K562 (cell line): ENCODE data around the gene R3HDM2. TPM values are rescaled to one million over a fixed set of nuclear protein-coding genes. Genes with fewer than 3 reads are reported as not detected.

Source experiments
- ATAC-seq: fragments of 200-7000 bp; cut with Tn5 transposase; 3 replicates; pipeline ENCODE4 v1.9.1; 2020; ENCODE audit warnings: moderate library complexity
- BruUV-seq: library from RNA; stranded (reverse); fragments of 400-500 nt; replicated peaks from 2 replicates; lab custom pipeline; 2021; lab: Mats Ljungman, UMichigan
- CTCF ChIA-PET: fragments of 300-600 bp; formaldehyde crosslinking; extraction: SDS; loops from one replicate; lab custom pipeline; 2021; ENCODE audit warnings: low intra/inter-chr PET ratio; lab: Yijun Ruan, JAX
- POLR2A ChIA-PET: fragments of 300-600, 350-650 bp; sonication (Branson Sonifier 250); formaldehyde crosslinking; extraction: SDS; loops from one replicate; lab custom pipeline; 2021; ENCODE audit warnings: antibody characterized with exemption, inconsistent platforms; lab: Yijun Ruan, JAX
- DNase-seq, 4 experiments: peaks; one replicate each; pipeline versions ENCODE4 v3.0.0 to v3.0.0-alpha.2; 2011 to 2018; ENCODE audit warnings: low spot score in 3 of 4, mixed read lengths in 3 of 4; ENCODE audit errors: extremely low read depth in 1 of 4
- FAIRE-seq: peaks from 2 replicates; lab custom pipeline; 2011; peaks lifted over from hg19 to GRCh38; lab: Jason Lieb, UNC
- H2AFZ ChIP-seq: 2 replicates; pipeline ENCODE4 v1.6.0; 2011; ENCODE audit warnings: low read depth, low read length, control low read depth, inconsistent platforms
- H3K27ac ChIP-seq: fragments of 200-600 bp; 3 replicates; pipeline ENCODE4 v1.8.0; 2011; ENCODE audit warnings: low read depth, mild to moderate bottlenecking, control low read depth, inconsistent platforms, low read length, moderate library complexity, mixed read lengths; ENCODE audit errors: extremely low read depth
- H3K27me3 ChIP-seq, 2 experiments: fragments of 300-600 bp in 1 of 2; 2 replicates in 1 of 2; 3 replicates in 1 of 2; pipeline versions ENCODE4 v1.6.0 to v1.8.0; 2011; ENCODE audit warnings: inconsistent platforms in 2 of 2, low read length in 2 of 2, mild to moderate bottlenecking in 1 of 2, mixed read lengths in 1 of 2, moderate library complexity in 1 of 2; ENCODE audit not compliant: control insufficient read depth in 2 of 2, insufficient read depth in 2 of 2
- H3K36me3 ChIP-seq: fragments of 300-600 bp; 3 replicates; pipeline ENCODE4 v1.8.0; 2011; ENCODE audit warnings: mild to moderate bottlenecking, low read length, inconsistent platforms; ENCODE audit not compliant: control insufficient read depth, insufficient read depth
- H3K4me1 ChIP-seq, 2 experiments: fragments of 200-600 bp in 1 of 2; replicated peaks in 1 of 2; 2 replicates in 1 of 2; 3 replicates in 1 of 2; pipeline versions ENCODE4 v1.5.1 to v1.8.0; 2011; ENCODE audit warnings: inconsistent platforms in 2 of 2, low read length in 2 of 2, mild to moderate bottlenecking in 1 of 2, mixed read lengths in 1 of 2, moderate library complexity in 1 of 2; ENCODE audit not compliant: control insufficient read depth in 2 of 2, insufficient read depth in 2 of 2
- H3K4me2 ChIP-seq: 2 replicates; pipeline ENCODE4 v1.6.1; 2011; ENCODE audit warnings: low read length, control low read depth, inconsistent platforms, mixed read lengths; ENCODE audit not compliant: insufficient read depth
- H3K4me3 ChIP-seq: fragments of 200-600 bp; sonication (generic), shearing (Covaris generic); 2 replicates; pipeline ENCODE4 v1.5.1; 2016; ENCODE audit warnings: control low read depth, inconsistent platforms
- H3K79me2 ChIP-seq: fragments of 200-600 bp; 3 replicates; pipeline ENCODE4 v1.8.0; 2011; ENCODE audit warnings: low read length, inconsistent platforms; ENCODE audit not compliant: control insufficient read depth, insufficient read depth
- H3K9ac ChIP-seq, 2 experiments: 2 replicates each; pipeline versions ENCODE4 v1.6.0 to v1.6.1; 2011; ENCODE audit warnings: low read depth in 2 of 2, low read length in 2 of 2, control low read depth in 1 of 2, inconsistent platforms in 1 of 2, mild to moderate bottlenecking in 1 of 2, mixed read lengths in 1 of 2; ENCODE audit not compliant: insufficient read depth in 1 of 2
- H3K9me1 ChIP-seq: one replicate; pipeline ENCODE4 v1.6.0; 2011; ENCODE audit warnings: inconsistent platforms, mild to moderate bottlenecking, low read length, moderate library complexity; ENCODE audit not compliant: control insufficient read depth, insufficient read depth
- H3K9me3 ChIP-seq: replicated peaks from 2 replicates; pipeline ENCODE4 v1.5.1; 2011; ENCODE audit warnings: low read depth, low read length, inconsistent platforms; ENCODE audit not compliant: control insufficient read depth, insufficient read depth
- H4K20me1 ChIP-seq: replicated peaks from 2 replicates; pipeline ENCODE4 v1.6.1; 2011; ENCODE audit warnings: low read length, inconsistent platforms, mixed read lengths; ENCODE audit not compliant: control insufficient read depth, insufficient read depth
- CBFA2T3 ChIP-seq: fragments of 450-650 bp; IDR thresholded peaks from 2 replicates; pipeline ENCODE4 v1.6.1; 2017
- CTCF ChIP-seq, 3 experiments: IDR thresholded peaks in 2 of 3; conservative IDR thresholded peaks in 1 of 3; 2 replicates each; pipeline ENCODE4 v1.5.1; 2011 to 2012; ENCODE audit warnings: low read length in 3 of 3, mild to moderate bottlenecking in 3 of 3, control low read depth in 2 of 3, improper control_type of control experiment in 1 of 3, inconsistent platforms in 1 of 3, low read depth in 1 of 3, mixed read lengths in 1 of 3, moderate library complexity in 1 of 3; ENCODE audit not compliant: insufficient read depth in 2 of 3
- KDM1A ChIP-seq, 2 experiments: fragments of 450-650 bp; IDR thresholded peaks; 2 replicates each; pipeline ENCODE4 v1.6.1; 2016; ENCODE audit warnings: mild to moderate bottlenecking in 2 of 2
- MAX ChIP-seq: sonication (generic); formaldehyde crosslinking; IDR thresholded peaks from 2 replicates; pipeline ENCODE4 v1.9.0; 2022; ENCODE audit warnings: mild to moderate bottlenecking, missing genetic modification reagents
- RAD21 ChIP-seq, 2 experiments: fragments of 250-450 bp in 1 of 2; fragments of 450-650 bp in 1 of 2; sonication (Bioruptor Pico) in 1 of 2; formaldehyde crosslinking in 1 of 2; IDR thresholded peaks in 1 of 2; conservative IDR thresholded peaks in 1 of 2; 2 replicates each; pipeline versions ENCODE4 v1.4.0 to v1.8.0; 2020 to 2022; ENCODE audit warnings: mild to moderate bottlenecking in 2 of 2, moderate library complexity in 1 of 2
- STAT5A ChIP-seq: IDR thresholded peaks from 2 replicates; pipeline ENCODE4 v1.6.1; 2012; ENCODE audit warnings: low read length, inconsistent platforms, borderline replicate concordance
- ZBTB33 ChIP-seq: sonication (generic); formaldehyde crosslinking; IDR thresholded peaks from 2 replicates; pipeline ENCODE4 v1.8.1; 2023; ENCODE audit warnings: mild to moderate bottlenecking, missing genetic modification reagents
- ZNF830 ChIP-seq: fragments of 250-450 bp; sonication (Bioruptor Pico); IDR thresholded peaks from 2 replicates; pipeline ENCODE4 v1.5.0; 2021; ENCODE audit warnings: mild to moderate bottlenecking
- WGBS: fragments of 100-300 bp; shearing (Covaris generic); methylation state at CpG from one replicate; pipeline ENCODE4 v1.1.6; 2016; ENCODE audit warnings: low coverage, mixed read lengths; ENCODE audit not compliant: insufficient coverage; ENCODE audit errors: missing lambda C conversion rate; 5-methylcytosine and 5-hydroxymethylcytosine counted together
- in situ Hi-C: fragments of 300-500 bp; cut with MboI; formaldehyde crosslinking; loops from 4 replicates; pipeline ENCODE4 v1.15.0; 2018; ENCODE audit warnings: inconsistent platforms, mixed read lengths
- intact Hi-C: fragments of 100-400 bp; cut with micrococcal nuclease; formaldehyde crosslinking; loops from 2 replicates; pipeline ENCODE4 v1.14.2; 2022
- polyA plus RNA-seq, 8 experiments: library from polyadenylated mRNA; depleted of rRNA in 4 of 8; stranded (reverse) in 5 of 8; unstranded in 3 of 8; fragments of >200 nt; fragmentation: Nextera tagmentation in 2 of 8; fragmentation: Illumina TruSeq in 1 of 8; extraction: Ambion mirVana in 2 of 8; extraction: Trizol in 1 of 8; gene quantifications; 2 replicates each; pipeline versions ENCODE4 v1.2.1 to v1.2.3, GENCODE V29; 2011 to 2014; ENCODE audit warnings: inconsistent platforms in 1 of 8, missing spikeins in 1 of 8
- total RNA-seq, 7 experiments: library from RNA; depleted of rRNA in 6 of 7; stranded (reverse); fragments of >200 nt in 6 of 7; fragmentation: Illumina TruSeq in 2 of 7; extraction: Trizol in 2 of 7; gene quantifications; 2 replicates each; pipeline versions ENCODE4 v1.2.1 to v1.2.3, GENCODE V29; 2011 to 2021; ENCODE audit warnings: low replicate concordance in 1 of 7
- TF ChIP-seq, protein P1 (sequence below), 2 experiments: IDR thresholded peaks; 2 replicates each; pipeline ENCODE4 v1.6.1; 2011; ENCODE audit warnings: borderline replicate concordance in 1 of 2, control low read depth in 1 of 2, low read depth in 1 of 2, low read length in 1 of 2, mild to moderate bottlenecking in 1 of 2, mixed read lengths in 1 of 2, moderate library complexity in 1 of 2; ENCODE audit not compliant: insufficient read depth in 1 of 2, insufficient read length in 1 of 2, poor library complexity in 1 of 2, severe bottlenecking in 1 of 2; ENCODE audit errors: extremely low read depth in 1 of 2

R3HDM2 gene
- total and polyA plus RNA-seq, 9 of the 15 experiments (the other 6 are each of a cell fraction or from before 2014, with no cell fraction given), result 3.3 to 18.8 (median 9.0) TPM

DNA sequence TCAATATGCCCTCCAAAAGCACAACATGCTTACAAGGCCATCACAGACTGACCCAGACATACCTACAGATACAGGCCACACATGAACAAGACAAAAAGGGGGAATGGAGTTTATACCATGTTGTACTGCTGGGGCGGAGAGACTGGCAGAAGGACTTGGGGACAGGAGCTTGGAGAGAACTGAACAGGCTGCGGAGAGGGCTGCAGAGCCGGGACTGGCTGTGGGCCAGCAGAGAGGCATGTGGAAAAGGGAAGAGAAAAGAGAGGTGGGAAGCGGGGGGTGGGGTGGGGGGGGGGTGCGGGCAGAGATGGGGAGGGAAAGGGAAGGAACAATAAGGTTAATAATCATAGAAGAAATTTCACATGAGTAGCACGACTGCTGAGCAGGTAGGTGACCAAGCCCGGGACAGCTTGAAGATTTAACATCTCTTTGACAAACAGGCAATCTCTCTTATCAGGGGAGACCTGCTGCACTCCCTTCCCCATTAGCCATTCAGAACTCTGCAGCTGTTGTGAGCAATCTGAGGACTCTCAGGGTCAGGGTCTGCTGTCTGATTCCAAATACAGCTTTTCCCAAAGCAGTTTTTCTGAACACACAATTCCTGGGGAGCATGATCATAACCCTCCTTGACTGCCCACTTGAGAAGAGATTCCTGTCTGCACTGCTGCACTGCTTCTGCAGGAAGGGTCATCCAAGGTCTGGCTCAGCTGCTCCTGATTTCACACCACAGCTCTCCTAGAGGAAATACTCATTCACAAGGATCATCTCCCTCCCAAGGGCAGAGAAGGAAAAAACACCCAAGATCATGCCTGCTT is 158.3 kb downstream of the R3HDM2 start (continued):
- TF ChIP-seq STAT5A, result no peak
- no peak for TF ChIP-seq ZNF830 (CRISPR knock-in tag)
- peak; percentile 82 to 86 for TF ChIP-seq KDM1A (IDR thresholded peaks at IDR 0.05)
- TF ChIP-seq MAX (CRISPR knock-in tag), result no peak

DNA sequence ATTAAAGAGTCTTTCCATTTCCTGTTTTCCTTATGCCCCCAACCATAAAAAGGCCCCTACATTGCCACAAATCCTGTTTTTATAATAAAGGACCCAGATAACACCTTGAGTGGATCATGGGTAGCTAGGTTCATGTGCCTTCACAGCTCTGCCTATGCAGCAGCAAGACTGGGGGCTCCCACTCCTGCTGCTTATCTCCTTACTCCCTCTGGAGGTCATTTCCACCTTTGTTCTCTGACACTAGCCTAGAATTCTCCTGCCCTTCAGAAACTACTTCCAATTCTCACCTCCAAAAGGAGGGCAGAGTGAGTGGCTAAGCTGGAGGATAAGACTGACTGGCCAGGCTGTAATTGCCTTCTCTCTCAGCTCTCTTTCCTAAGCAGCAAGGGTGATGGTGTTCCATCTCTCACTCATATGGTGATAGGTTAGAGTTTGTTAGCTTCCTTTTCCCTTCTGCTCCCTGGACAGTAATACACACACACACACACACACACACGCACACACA is 159.8 kb downstream of the R3HDM2 start:
- H3K27me3 ChIP-seq, result no peaks in the 10 kb centered on the region
- 0 out of 2 replicates have a peak, but pooled peaks have one; percentile 29 for TF ChIP-seq ZBTB33 (CRISPR knock-in tag)
- TF ChIP-seq, protein P1, sequence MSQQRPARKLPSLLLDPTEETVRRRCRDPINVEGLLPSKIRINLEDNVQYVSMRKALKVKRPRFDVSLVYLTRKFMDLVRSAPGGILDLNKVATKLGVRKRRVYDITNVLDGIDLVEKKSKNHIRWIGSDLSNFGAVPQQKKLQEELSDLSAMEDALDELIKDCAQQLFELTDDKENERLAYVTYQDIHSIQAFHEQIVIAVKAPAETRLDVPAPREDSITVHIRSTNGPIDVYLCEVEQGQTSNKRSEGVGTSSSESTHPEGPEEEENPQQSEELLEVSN (IDR thresholded peaks at IDR 0.05; ENCODE audit: borderline replicate concordance in 1 of 2, extremely low read depth in 1 of 2, insufficient read depth in 1 of 2, insufficient read length in 1 of 2, low read depth in 1 of 2, low read length in 1 of 2, poor library complexity in 1 of 2, severe bottlenecking in 1 of 2), result no peak
- TF ChIP-seq CTCF (IDR thresholded peaks at IDR 0.05 in 2 of 3, conservative IDR thresholded peaks at IDR 0.05 in 1 of 3; ENCODE audit: insufficient read depth in 2 of 3, low read depth in 1 of 3, low read length in 3 of 3), result peak; percentile 16 to 40 (median 27); a peak in 3 of 6 replicates
- peak; percentile 29 for TF ChIP-seq CBFA2T3
- peak in 1 of 2 experiments; percentile 25; a peak in 1 of 4 replicates for TF ChIP-seq RAD21 (CRISPR knock-in tag; conservative IDR thresholded peaks at IDR 0.05 in 1 of 2, IDR thresholded peaks at IDR 0.05 in 1 of 2)
- TF ChIP-seq, all 486 proteins: peak for 4
- no peak overlapping the region for H3K4me2 ChIP-seq
- no peak overlapping the region for H3K4me3 ChIP-seq
- H3K36me3 ChIP-seq, result peaks cover 36% of the 10 kb centered on the region; the same call in 2 of the 3 replicates
- WGBS, result 40% methylated on average over 1 of the region's 1 CpG
- peak; percentile 79 for FAIRE-seq
- no peak overlapping the region for H2AFZ ChIP-seq
- intact Hi-C loops (no loop called here), in situ Hi-C loops (no loop called here)
- H3K27ac ChIP-seq, result no peak overlapping the region
- peak; percentile 29 to 56 (median 48) for DNase-seq
- H3K9ac ChIP-seq, result no peak overlapping the region; a peak in 1 of 4 replicates
- no peaks in the 10 kb centered on the region for H4K20me1 ChIP-seq
- no TSS peak for BruUV-seq
- no peaks in the 10 kb centered on the region for H3K9me1 ChIP-seq
- CTCF ChIA-PET, result no interaction called here
- no peaks in the 10 kb centered on the region for H3K9me3 ChIP-seq
- peaks cover 5 to 11% of the 10 kb centered on the region in 2 experiments; a peak in 4 of 5 replicates for H3K4me1 ChIP-seq
- POLR2A ChIA-PET, result interaction anchor here (0.7 to 1.5 kb wide), 6 partner anchors 10 to 248 kb away, joined by 3 to 9 read pairs (median 3); no protein-coding TSS in a partner anchor
- no peaks in the 10 kb centered on the region for H3K79me2 ChIP-seq
- peak; percentile 81 for ATAC-seq
